ENCODE data around the gene ZNF512. TPM values are rescaled to one million over a fixed set of nuclear protein-coding genes. Genes with fewer than 3 reads are reported as not detected.

The ZNF512 gene
- total and polyA plus RNA-seq, 9 of the 15 experiments (the other 6 are each of a cell fraction or from before 2014, with no cell fraction given): 24.7 to 101 (median 65.9) TPM

DNA sequence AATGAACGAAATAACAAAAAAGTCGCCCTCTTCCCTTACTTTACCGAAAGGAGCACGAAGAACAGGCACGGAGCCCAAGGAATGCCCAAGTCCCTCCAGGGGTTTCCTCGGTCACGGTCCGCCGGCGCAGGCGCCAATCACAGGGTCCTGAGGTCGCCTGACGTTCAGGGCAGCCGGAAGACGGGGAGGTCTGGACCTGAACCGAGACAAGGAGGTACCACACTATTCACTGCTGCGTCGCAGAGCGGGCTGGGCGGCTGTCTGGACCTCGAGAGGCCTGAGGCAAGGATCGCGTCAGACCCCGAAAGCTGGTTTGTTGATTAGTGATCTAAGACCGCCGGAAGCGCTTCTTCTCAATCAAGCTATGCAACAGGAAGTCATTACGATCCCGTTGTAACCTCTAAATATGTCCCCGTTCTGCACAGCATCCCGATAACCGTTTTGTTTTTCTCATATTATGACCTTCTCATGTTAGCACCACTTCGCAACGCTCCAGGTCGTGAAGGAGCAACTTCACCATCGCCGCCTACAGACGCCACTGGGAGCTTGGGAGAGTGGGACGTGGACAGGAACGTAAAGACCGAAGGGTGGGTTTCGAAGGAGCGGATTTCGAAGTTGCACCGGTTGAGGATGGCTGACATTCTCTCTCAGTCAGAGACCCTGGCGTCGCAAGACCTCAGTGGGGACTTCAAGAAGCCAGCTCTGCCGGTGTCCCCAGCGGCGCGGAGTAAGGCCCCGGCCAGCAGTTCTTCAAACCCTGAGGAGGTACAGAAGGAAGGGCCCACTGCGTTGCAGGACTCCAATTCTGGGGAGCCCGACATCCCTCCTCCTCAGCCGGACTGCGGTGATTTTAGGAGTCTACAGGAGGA is 80.7 kb downstream of the ZNF512 start, which contains the start of the genes SLC4A1AP and SUPT7L (continued):
- TF ChIP-seq MGA (IDR thresholded peaks at IDR 0.05) (no peak), FOXK2 (conservative IDR thresholded peaks at IDR 0.05 in 1 of 2, IDR thresholded peaks at IDR 0.05 in 1 of 2; ENCODE audit: low read depth in 2 of 2) (peak; percentile 93 to 96), ZNF778 (CRISPR knock-in tag; IDR thresholded peaks at IDR 0.05) (no peak), ZNF449 (CRISPR knock-in tag; IDR thresholded peaks at IDR 0.05) (no peak)
- TF ChIP-seq, protein P1, sequence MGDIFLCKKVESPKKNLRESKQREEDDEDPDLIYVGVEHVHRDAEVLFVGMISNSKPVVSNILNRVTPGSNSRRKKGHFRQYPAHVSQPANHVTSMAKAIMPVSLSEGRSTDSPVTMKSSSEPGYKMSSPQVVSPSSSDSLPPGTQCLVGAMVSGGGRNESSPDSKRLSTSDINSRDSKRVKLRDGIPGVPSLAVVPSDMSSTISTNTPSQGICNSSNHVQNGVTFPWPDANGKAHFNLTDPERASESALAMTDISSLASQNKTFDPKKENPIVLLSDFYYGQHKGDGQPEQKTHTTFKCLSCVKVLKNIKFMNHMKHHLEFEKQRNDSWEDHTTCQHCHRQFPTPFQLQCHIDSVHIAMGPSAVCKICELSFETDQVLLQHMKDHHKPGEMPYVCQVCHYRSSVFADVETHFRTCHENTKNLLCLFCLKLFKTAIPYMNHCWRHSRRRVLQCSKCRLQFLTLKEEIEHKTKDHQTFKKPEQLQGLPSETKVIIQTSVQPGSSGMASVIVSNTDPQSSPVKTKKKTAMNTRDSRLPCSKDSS (IDR thresholded peaks at IDR 0.05; ENCODE audit: low read depth, partially characterized antibody): no peak
- TF ChIP-seq, protein P2, sequence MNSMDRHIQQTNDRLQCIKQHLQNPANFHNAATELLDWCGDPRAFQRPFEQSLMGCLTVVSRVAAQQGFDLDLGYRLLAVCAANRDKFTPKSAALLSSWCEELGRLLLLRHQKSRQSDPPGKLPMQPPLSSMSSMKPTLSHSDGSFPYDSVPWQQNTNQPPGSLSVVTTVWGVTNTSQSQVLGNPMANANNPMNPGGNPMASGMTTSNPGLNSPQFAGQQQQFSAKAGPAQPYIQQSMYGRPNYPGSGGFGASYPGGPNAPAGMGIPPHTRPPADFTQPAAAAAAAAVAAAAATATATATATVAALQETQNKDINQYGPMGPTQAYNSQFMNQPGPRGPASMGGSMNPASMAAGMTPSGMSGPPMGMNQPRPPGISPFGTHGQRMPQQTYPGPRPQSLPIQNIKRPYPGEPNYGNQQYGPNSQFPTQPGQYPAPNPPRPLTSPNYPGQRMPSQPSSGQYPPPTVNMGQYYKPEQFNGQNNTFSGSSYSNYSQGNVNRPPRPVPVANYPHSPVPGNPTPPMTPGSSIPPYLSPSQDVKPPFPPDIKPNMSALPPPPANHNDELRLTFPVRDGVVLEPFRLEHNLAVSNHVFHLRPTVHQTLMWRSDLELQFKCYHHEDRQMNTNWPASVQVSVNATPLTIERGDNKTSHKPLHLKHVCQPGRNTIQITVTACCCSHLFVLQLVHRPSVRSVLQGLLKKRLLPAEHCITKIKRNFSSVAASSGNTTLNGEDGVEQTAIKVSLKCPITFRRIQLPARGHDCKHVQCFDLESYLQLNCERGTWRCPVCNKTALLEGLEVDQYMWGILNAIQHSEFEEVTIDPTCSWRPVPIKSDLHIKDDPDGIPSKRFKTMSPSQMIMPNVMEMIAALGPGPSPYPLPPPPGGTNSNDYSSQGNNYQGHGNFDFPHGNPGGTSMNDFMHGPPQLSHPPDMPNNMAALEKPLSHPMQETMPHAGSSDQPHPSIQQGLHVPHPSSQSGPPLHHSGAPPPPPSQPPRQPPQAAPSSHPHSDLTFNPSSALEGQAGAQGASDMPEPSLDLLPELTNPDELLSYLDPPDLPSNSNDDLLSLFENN (IDR thresholded peaks at IDR 0.05; ENCODE audit: low read depth in 2 of 2, low read length in 2 of 2): no peak

Measured in K562 (cell line).